ENCODE results near the gene ELOB. TPM values are rescaled to one million over a fixed set of nuclear protein-coding genes. Genes with fewer than 3 reads are reported as not detected.

ELOB gene
- total and polyA plus RNA-seq, 2 of the 13 experiments (the other 11 are each of a cell fraction or from before 2014, with no cell fraction given), result 208 to 225 TPM

- TF ChIP-seq HNRNPUL1 (IDR thresholded peaks at IDR 0.05; ENCODE audit: low read depth, low read length) (no peak), CENPT (CRISPR knock-in tag; IDR thresholded peaks at IDR 0.05; ENCODE audit: low read depth) (no peak), KMT2A (CRISPR knock-in tag; IDR thresholded peaks at IDR 0.05) (0 out of 2 replicates have a peak, but pooled peaks have one; percentile 30), ZNF546 (CRISPR knock-in tag; conservative IDR thresholded peaks at IDR 0.05) (no peak), ZNF740 (CRISPR knock-in tag; IDR thresholded peaks at IDR 0.05) (no peak), ZNF777 (CRISPR knock-in tag; IDR thresholded peaks at IDR 0.05) (0 out of 2 replicates have a peak, but pooled peaks have one; percentile 68), HIC2 (CRISPR knock-in tag; IDR thresholded peaks at IDR 0.05; ENCODE audit: low read depth) (peak; percentile 3; the same call in 1 of the 2 replicates), MEIS2 (CRISPR knock-in tag; IDR thresholded peaks at IDR 0.05) (0 out of 2 replicates have a peak, but pooled peaks have one; percentile 31), ZFX (CRISPR knock-in tag; IDR thresholded peaks at IDR 0.05; ENCODE audit: low read depth) (peak; percentile 27), ZFP41 (CRISPR knock-in tag; IDR thresholded peaks at IDR 0.05; ENCODE audit: borderline replicate concordance) (no peak), ZNF562 (CRISPR knock-in tag; IDR thresholded peaks at IDR 0.05; ENCODE audit: borderline replicate concordance) (no peak), SKIL (CRISPR knock-in tag; IDR thresholded peaks at IDR 0.05; ENCODE audit: borderline replicate concordance) (no peak), ZNF350 (CRISPR knock-in tag; IDR thresholded peaks at IDR 0.05; ENCODE audit: borderline replicate concordance, low read depth) (no peak)
Observed at GRCh38 chr16:2776500-2777139, 460 bp downstream of the ELOB start (continued).

Data from HepG2 (cell line).